Measurements from ENCODE around the gene CHURC1. TPM values are rescaled to one million over a fixed set of nuclear protein-coding genes. Genes with fewer than 3 reads are reported as not detected.

Gene CHURC1
- polyA plus RNA-seq, 1 of the 3 experiments (the other 2 are of a cell fraction): 66.8 TPM

GRCh38 chr14:64877846-64878245 lies 36.4 kb upstream of the CHURC1 start:
- H3K27me3 ChIP-seq (ENCODE audit: insufficient read depth): peaks cover 36% of the 10 kb centered on the region; the same call in 1 of the 2 replicates
- H3K9me2 ChIP-seq: no peaks in the 10 kb centered on the region
- no peak overlapping the region for H3K27ac ChIP-seq (ENCODE audit: low read depth in 2 of 2, low read length in 1 of 2)
- no peaks in the 10 kb centered on the region for H3K9me3 ChIP-seq
- TF ChIP-seq GABPA (IDR thresholded peaks at IDR 0.05; ENCODE audit: low read depth): no peak
- no peak for TF ChIP-seq RAD21 (IDR thresholded peaks at IDR 0.05; ENCODE audit: low read length)
- no peaks in the 10 kb centered on the region for H3K79me2 ChIP-seq (ENCODE audit: insufficient read depth)
- no peak overlapping the region for H3K4me3 ChIP-seq (ENCODE audit: low read depth in 2 of 2, low read length in 1 of 2)
- no peak for DNase-seq
- no peaks in the 10 kb centered on the region for H4K20me1 ChIP-seq (ENCODE audit: insufficient read depth)
- H3K36me3 ChIP-seq (replicated peaks in 1 of 2; ENCODE audit: control insufficient read depth in 1 of 2, insufficient read depth in 2 of 2, low read length in 1 of 2): no peaks in the 10 kb centered on the region
- ChIA-PET CTCF (interaction anchor here (0.9 to 7.0 kb wide), 7 partner anchors 14 to 115 kb away, joined by 3 to 88 read pairs (median 3); no protein-coding TSS in a partner anchor), POLR2A (no interaction called here)
- peaks cover 0 to 17% of the 10 kb centered on the region in 2 experiments; a peak in 2 of 4 replicates for H3K4me1 ChIP-seq (ENCODE audit: control insufficient read depth in 1 of 2, insufficient read depth in 2 of 2, low read depth in 1 of 2, low read length in 1 of 2)
- 84% methylated on average over 4 of the region's 4 CpGs for WGBS (ENCODE audit: low lambda C conversion rate)
- no peak overlapping the region for H3K9ac ChIP-seq
- no peak overlapping the region for H3K4me2 ChIP-seq
- H2AFZ ChIP-seq (ENCODE audit: low read depth): no peak overlapping the region
- no peaks in the 10 kb centered on the region for H3F3A ChIP-seq (replicated peaks; ENCODE audit: insufficient read depth)

- H3K4me2 ChIP-seq: peak overlapping the region; percentile 81
- peaks cover 0 to 17% of the 10 kb centered on the region in 2 experiments; a peak in 2 of 4 replicates for H3K4me1 ChIP-seq (ENCODE audit: control insufficient read depth in 1 of 2, insufficient read depth in 2 of 2, low read depth in 1 of 2, low read length in 1 of 2)
- H4K20me1 ChIP-seq (ENCODE audit: insufficient read depth): no peaks in the 10 kb centered on the region
- ChIA-PET CTCF (interaction anchor here (1.1 to 7.0 kb wide), 8 partner anchors 9 to 242 kb away, joined by 3 to 88 read pairs (median 4); no protein-coding TSS in a partner anchor), POLR2A (interaction anchor here (0.7 to 2.1 kb wide), 2 partner anchors 25 to 56 kb away, joined by 3 to 9 read pairs; no protein-coding TSS in a partner anchor)
- WGBS (ENCODE audit: low lambda C conversion rate): 33% methylated on average over 19 of the region's 43 CpGs
- no peaks in the 10 kb centered on the region for H3K9me3 ChIP-seq
- no peaks in the 10 kb centered on the region for H3K9me2 ChIP-seq
- H3K4me3 ChIP-seq (ENCODE audit: low read depth in 2 of 2, low read length in 1 of 2): peak overlapping the region; percentile 54 to 60
- peak overlapping the region; percentile 86; the same call in 1 of the 2 replicates for H2AFZ ChIP-seq (ENCODE audit: low read depth)
- H3K9ac ChIP-seq: no peak overlapping the region
- H3K27me3 ChIP-seq (ENCODE audit: insufficient read depth): peaks cover 44% of the 10 kb centered on the region
- no peak overlapping the region for H3K27ac ChIP-seq (ENCODE audit: low read depth in 2 of 2, low read length in 1 of 2)
- TF ChIP-seq FOXM1 (IDR thresholded peaks at IDR 0.05; ENCODE audit: low read depth) (no peak), IRF3 (IDR thresholded peaks at IDR 0.05; ENCODE audit: low read depth, low read length) (no peak), POLR2AphosphoS5 (IDR thresholded peaks at IDR 0.05; ENCODE audit: low read depth, low read length) (no peak), MAX (IDR thresholded peaks at IDR 0.05; ENCODE audit: low read depth) (no peak), RAD21 (IDR thresholded peaks at IDR 0.05; ENCODE audit: low read length) (no peak), NFIC (IDR thresholded peaks at IDR 0.05; ENCODE audit: borderline replicate concordance) (no peak), MEF2A (IDR thresholded peaks at IDR 0.05; ENCODE audit: borderline replicate concordance, low read depth) (no peak), TEAD4 (IDR thresholded peaks at IDR 0.05; ENCODE audit: borderline replicate concordance, insufficient read depth) (no peak), GATA2 (CRISPR knock-in tag; IDR thresholded peaks at IDR 0.05) (no peak)
- no peaks in the 10 kb centered on the region for H3K36me3 ChIP-seq (replicated peaks in 1 of 2; ENCODE audit: control insufficient read depth in 1 of 2, insufficient read depth in 2 of 2, low read length in 1 of 2)
- DNase-seq: peak; percentile 15
- H3F3A ChIP-seq (replicated peaks; ENCODE audit: insufficient read depth): no peaks in the 10 kb centered on the region
- H3K79me2 ChIP-seq (ENCODE audit: insufficient read depth): no peaks in the 10 kb centered on the region
Measured at GRCh38 chr14:64878837-64879634, 35.2 kb upstream of the CHURC1 start.

Data from SK-N-SH (cell line).